SK-N-SH treated with all-trans-retinoic acid at 6 μM for 48 hours (cell line): ENCODE measurements around the gene KRT31.

ENCODE experiments used
- ATAC-seq: fragments of 200-7000 bp; cut with Tn5 transposase; 3 replicates; pipeline ENCODE4 v1.9.1; 2020; ENCODE audit warnings: mild to moderate bottlenecking, moderate library complexity
- ARNTL ChIP-seq: fragments of 450-650 bp; formaldehyde crosslinking; IDR thresholded peaks from 2 replicates; pipeline ENCODE4 v1.5.0; 2020; ENCODE audit warnings: low read depth, mild to moderate bottlenecking, moderate library complexity, borderline replicate concordance
- CSDC2 ChIP-seq: fragments of 250-450 bp; sonication (Bioruptor Pico); IDR thresholded peaks from 2 replicates; pipeline ENCODE4 v1.5.0; 2020; ENCODE audit warnings: mild to moderate bottlenecking, moderate library complexity
- ESRRG ChIP-seq: fragments of 250-450 bp; sonication (Bioruptor Pico); IDR thresholded peaks from 2 replicates; pipeline ENCODE4 v1.6.1; 2021; ENCODE audit warnings: mild to moderate bottlenecking
- ISL1 ChIP-seq: fragments of 250-450 bp; sonication (Bioruptor Pico); IDR thresholded peaks from 2 replicates; pipeline ENCODE4 v2.1.2; 2022; ENCODE audit warnings: mild to moderate bottlenecking, moderate library complexity
- OSR1 ChIP-seq: fragments of 250-450 bp; sonication (Bioruptor Pico); IDR thresholded peaks from 2 replicates; pipeline ENCODE4 v1.8.0; 2022; ENCODE audit warnings: moderate library complexity, mild to moderate bottlenecking, inconsistent platforms
- PPARA ChIP-seq: fragments of 250-450 bp; sonication (Bioruptor Pico); IDR thresholded peaks from 2 replicates; pipeline ENCODE4 v1.5.0; 2020; ENCODE audit warnings: mild to moderate bottlenecking, borderline replicate concordance
- RARB ChIP-seq: fragments of 250-450 bp; sonication (Bioruptor Pico); IDR thresholded peaks from 2 replicates; pipeline ENCODE4 v1.8.0; 2021; ENCODE audit warnings: mild to moderate bottlenecking, moderate library complexity
- SNAI2 ChIP-seq: fragments of 250-450 bp; sonication (Bioruptor Pico); IDR thresholded peaks from 2 replicates; pipeline ENCODE4 v1.5.0; 2020; ENCODE audit warnings: mild to moderate bottlenecking, moderate library complexity
- ZC3H10 ChIP-seq: fragments of 250-450 bp; sonication (Bioruptor Pico); IDR thresholded peaks from 2 replicates; pipeline ENCODE4 v1.5.1; 2021; ENCODE audit warnings: mild to moderate bottlenecking, moderate library complexity
- ZFP3 ChIP-seq: fragments of 250-450 bp; sonication (Bioruptor Pico); IDR thresholded peaks from 2 replicates; pipeline ENCODE4 v1.5.0; 2020; ENCODE audit warnings: mild to moderate bottlenecking, moderate library complexity
- ZFP30 ChIP-seq: fragments of 450-650 bp; formaldehyde crosslinking; IDR thresholded peaks from 2 replicates; pipeline ENCODE4 v1.5.0; 2022; ENCODE audit warnings: mild to moderate bottlenecking, moderate library complexity
- ZNF565 ChIP-seq: fragments of 450-650 bp; formaldehyde crosslinking; conservative IDR thresholded peaks from 2 replicates; pipeline ENCODE4 v1.5.0; 2020; ENCODE audit warnings: low read depth, mild to moderate bottlenecking, moderate library complexity
- ZNF70 ChIP-seq: fragments of 450-650 bp; formaldehyde crosslinking; IDR thresholded peaks from 2 replicates; pipeline ENCODE4 v1.5.0; 2020; ENCODE audit warnings: mild to moderate bottlenecking, moderate library complexity
- ZNF8 ChIP-seq: fragments of 450-650 bp; formaldehyde crosslinking; IDR thresholded peaks from 2 replicates; pipeline ENCODE4 v1.5.0; 2020; ENCODE audit warnings: mild to moderate bottlenecking, moderate library complexity
- TF ChIP-seq, protein P1 (sequence below): fragments of 250-450 bp; sonication (Bioruptor Pico); IDR thresholded peaks from 2 replicates; pipeline ENCODE4 v1.8.0; 2020; ENCODE audit warnings: mild to moderate bottlenecking, moderate library complexity, borderline replicate concordance
- TF ChIP-seq, protein P2 (sequence below): fragments of 250-450 bp; sonication (Bioruptor Pico); IDR thresholded peaks from 2 replicates; pipeline ENCODE4 v1.5.1; 2021; ENCODE audit warnings: mild to moderate bottlenecking, moderate library complexity
- TF ChIP-seq, protein P3 (sequence below): fragments of 250-450 bp; sonication (Bioruptor Pico); IDR thresholded peaks from 2 replicates; pipeline ENCODE4 v1.5.0; 2020; ENCODE audit warnings: mild to moderate bottlenecking, moderate library complexity
- TF ChIP-seq, protein P4 (sequence below): fragments of 250-450 bp; sonication (Bioruptor Pico); IDR thresholded peaks from 2 replicates; pipeline ENCODE4 v1.8.0; 2021; ENCODE audit warnings: low read depth, mild to moderate bottlenecking, moderate library complexity, borderline replicate concordance
- TF ChIP-seq, protein P5 (sequence below): fragments of 250-450 bp; sonication (Bioruptor Pico); IDR thresholded peaks from 2 replicates; pipeline ENCODE4 v1.5.1; 2020; ENCODE audit warnings: low read depth, mild to moderate bottlenecking, moderate library complexity

KRT31 gene

DNA sequence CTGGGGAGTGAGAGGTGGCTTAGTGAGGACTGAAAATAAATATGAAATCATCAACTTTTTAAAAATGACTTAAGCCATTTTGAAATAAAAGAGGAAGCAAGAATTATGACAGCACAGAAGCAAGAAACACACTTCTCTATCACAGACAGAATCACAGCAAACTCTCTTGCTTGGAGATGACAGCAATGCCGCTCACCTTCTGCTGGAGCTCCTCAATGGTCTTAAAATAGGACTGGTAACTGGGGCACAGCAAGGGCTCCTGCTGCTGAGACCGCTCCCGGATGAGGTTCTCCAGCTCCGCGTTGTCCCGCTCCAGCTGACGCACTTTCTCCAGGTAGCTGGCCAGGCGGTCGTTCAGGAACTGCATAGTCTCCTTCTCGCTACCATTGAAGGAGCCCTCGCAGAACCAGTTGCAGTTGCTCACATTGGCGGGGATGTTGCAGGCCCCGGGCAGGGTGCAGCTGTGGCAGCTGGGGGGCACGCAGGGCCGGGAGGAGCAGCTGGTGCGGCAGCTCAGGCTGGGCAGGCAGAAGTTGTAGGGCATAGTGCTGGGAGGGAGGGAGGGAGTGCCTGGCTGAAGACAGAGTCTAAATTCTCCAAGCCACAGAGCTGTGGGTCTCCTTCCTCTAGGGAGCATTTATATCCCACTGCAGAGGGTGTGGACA lies at the start of gene KRT31:
Gene KRT31, minus strand, starts transcription at position 613 of the 665 bp plus-strand sequence. Its CDS starts 69 bp downstream, at position 544.
- no peak for ATAC-seq
- TF ChIP-seq ESRRG (CRISPR knock-in tag): no peak

DNA sequence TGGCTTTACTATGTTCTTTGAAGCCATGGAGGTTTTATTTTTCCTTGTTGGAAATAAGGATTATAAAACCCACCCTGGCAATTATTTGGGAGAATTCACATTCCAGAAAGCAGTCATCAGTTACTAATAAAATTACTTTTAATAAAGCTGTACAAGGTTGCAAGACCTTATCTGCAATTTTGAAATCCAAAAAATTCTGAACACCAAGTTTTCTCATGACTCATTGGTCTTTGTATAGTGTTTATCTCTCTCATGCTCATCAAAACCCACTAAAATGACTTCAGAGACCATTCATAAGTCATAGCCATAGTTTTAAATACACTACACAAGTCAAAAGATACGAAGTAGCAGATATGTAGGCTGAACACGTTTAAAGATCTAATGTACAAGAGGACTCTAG lies 49.4 kb upstream of the KRT31 start:
- ATAC-seq: no peak
- TF ChIP-seq PPARA (CRISPR knock-in tag) (no peak), ARNTL (CRISPR knock-in tag) (no peak), ZNF565 (no peak), SNAI2 (CRISPR knock-in tag) (no peak), ISL1 (CRISPR knock-in tag) (no peak), ESRRG (CRISPR knock-in tag) (no peak), ZFP30 (CRISPR knock-in tag) (no peak)
- TF ChIP-seq, protein P1, sequence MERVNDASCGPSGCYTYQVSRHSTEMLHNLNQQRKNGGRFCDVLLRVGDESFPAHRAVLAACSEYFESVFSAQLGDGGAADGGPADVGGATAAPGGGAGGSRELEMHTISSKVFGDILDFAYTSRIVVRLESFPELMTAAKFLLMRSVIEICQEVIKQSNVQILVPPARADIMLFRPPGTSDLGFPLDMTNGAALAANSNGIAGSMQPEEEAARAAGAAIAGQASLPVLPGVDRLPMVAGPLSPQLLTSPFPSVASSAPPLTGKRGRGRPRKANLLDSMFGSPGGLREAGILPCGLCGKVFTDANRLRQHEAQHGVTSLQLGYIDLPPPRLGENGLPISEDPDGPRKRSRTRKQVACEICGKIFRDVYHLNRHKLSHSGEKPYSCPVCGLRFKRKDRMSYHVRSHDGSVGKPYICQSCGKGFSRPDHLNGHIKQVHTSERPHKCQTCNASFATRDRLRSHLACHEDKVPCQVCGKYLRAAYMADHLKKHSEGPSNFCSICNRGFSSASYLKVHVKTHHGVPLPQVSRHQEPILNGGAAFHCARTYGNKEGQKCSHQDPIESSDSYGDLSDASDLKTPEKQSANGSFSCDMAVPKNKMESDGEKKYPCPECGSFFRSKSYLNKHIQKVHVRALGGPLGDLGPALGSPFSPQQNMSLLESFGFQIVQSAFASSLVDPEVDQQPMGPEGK (CRISPR knock-in tag): no peak
- TF ChIP-seq, protein P2, sequence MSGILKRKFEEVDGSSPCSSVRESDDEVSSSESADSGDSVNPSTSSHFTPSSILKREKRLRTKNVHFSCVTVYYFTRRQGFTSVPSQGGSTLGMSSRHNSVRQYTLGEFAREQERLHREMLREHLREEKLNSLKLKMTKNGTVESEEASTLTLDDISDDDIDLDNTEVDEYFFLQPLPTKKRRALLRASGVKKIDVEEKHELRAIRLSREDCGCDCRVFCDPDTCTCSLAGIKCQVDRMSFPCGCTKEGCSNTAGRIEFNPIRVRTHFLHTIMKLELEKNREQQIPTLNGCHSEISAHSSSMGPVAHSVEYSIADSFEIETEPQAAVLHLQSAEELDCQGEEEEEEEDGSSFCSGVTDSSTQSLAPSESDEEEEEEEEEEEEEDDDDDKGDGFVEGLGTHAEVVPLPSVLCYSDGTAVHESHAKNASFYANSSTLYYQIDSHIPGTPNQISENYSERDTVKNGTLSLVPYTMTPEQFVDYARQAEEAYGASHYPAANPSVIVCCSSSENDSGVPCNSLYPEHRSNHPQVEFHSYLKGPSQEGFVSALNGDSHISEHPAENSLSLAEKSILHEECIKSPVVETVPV (CRISPR knock-in tag): no peak

DNA sequence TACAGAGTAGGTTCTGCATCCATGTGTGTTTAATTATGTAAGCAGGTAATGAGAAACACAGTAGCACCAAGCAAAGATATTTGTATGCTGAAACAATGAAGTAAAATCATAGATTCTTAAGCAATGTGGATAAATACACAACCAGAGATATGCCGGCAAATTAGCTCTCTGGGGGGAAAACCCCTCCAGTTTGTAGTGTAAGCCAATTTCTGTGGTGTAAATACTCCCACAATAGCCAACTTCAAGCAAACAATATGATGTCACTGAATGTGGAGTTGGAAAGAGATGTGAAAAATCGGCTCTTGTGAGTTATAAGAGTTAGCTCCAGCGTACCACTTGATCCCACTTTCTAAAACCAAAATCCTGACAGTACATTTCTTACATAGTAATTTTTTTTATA lies 47.2 kb upstream of the KRT31 start:
- ATAC-seq: no peak
- TF ChIP-seq, protein P3, sequence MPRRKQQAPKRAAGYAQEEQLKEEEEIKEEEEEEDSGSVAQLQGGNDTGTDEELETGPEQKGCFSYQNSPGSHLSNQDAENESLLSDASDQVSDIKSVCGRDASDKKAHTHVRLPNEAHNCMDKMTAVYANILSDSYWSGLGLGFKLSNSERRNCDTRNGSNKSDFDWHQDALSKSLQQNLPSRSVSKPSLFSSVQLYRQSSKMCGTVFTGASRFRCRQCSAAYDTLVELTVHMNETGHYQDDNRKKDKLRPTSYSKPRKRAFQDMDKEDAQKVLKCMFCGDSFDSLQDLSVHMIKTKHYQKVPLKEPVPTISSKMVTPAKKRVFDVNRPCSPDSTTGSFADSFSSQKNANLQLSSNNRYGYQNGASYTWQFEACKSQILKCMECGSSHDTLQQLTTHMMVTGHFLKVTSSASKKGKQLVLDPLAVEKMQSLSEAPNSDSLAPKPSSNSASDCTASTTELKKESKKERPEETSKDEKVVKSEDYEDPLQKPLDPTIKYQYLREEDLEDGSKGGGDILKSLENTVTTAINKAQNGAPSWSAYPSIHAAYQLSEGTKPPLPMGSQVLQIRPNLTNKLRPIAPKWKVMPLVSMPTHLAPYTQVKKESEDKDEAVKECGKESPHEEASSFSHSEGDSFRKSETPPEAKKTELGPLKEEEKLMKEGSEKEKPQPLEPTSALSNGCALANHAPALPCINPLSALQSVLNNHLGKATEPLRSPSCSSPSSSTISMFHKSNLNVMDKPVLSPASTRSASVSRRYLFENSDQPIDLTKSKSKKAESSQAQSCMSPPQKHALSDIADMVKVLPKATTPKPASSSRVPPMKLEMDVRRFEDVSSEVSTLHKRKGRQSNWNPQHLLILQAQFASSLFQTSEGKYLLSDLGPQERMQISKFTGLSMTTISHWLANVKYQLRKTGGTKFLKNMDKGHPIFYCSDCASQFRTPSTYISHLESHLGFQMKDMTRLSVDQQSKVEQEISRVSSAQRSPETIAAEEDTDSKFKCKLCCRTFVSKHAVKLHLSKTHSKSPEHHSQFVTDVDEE (CRISPR knock-in tag): no peak
- TF ChIP-seq ZNF70 (no peak), ZFP3 (CRISPR knock-in tag) (no peak), OSR1 (no peak), PPARA (CRISPR knock-in tag) (no peak), ISL1 (CRISPR knock-in tag) (no peak), ZNF565 (no peak)
- TF ChIP-seq, protein P1 (CRISPR knock-in tag): no peak

DNA sequence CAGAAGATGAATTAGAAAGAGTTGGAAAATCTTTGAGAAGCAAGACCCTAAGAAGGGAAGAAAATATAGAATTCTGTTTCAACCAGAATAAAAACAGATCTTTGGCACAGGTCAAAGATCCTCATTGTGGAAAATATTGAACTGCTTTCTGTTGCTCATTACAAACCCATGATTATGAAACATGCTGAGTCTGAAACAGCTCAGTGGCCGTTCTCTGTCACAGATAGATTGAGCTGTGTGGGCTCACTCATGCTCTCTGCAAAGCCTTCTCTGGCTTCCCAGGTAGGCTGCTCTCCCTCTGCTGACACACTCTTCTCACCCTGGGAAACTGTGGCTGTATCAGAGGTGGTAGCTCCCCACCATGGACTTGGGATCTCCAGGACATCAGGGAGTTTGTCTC lies 46.8 kb upstream of the KRT31 start:
- ATAC-seq: no peak
- no peak for TF ChIP-seq PPARA (CRISPR knock-in tag)
- TF ChIP-seq ZC3H10 (CRISPR knock-in tag): no peak
- TF ChIP-seq ZNF565: no peak
- TF ChIP-seq, protein P4, sequence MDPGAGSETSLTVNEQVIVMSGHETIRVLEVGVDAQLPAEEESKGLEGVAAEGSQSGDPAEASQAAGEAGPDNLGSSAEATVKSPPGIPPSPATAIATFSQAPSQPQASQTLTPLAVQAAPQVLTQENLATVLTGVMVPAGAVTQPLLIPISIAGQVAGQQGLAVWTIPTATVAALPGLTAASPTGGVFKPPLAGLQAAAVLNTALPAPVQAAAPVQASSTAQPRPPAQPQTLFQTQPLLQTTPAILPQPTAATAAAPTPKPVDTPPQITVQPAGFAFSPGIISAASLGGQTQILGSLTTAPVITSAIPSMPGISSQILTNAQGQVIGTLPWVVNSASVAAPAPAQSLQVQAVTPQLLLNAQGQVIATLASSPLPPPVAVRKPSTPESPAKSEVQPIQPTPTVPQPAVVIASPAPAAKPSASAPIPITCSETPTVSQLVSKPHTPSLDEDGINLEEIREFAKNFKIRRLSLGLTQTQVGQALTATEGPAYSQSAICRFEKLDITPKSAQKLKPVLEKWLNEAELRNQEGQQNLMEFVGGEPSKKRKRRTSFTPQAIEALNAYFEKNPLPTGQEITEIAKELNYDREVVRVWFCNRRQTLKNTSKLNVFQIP: no peak
- TF ChIP-seq ARNTL (CRISPR knock-in tag): no peak

DNA sequence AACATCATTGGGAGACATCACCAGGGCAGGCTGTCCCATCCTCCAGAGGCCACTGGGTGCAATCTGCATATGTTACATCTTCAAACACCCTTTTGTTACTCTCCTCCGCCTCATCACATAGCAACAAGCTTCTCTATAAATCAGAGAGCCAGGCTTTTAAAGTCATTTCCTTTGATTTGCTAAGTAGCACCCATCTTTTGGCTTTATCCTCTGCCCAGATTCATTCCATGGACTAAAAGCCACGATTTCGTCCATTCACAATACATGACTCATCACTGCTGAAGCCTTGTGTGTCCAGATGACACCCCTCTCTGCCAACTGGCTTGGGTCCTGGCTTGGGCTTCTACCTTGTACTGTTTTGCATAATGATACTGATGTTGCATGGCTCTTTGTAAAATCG lies 45.3 kb upstream of the KRT31 start:
- ATAC-seq: no peak
- TF ChIP-seq, protein P2 (CRISPR knock-in tag): no peak
- TF ChIP-seq PPARA (CRISPR knock-in tag) (no peak), ESRRG (CRISPR knock-in tag) (no peak), ISL1 (CRISPR knock-in tag) (no peak), ZFP3 (CRISPR knock-in tag) (no peak), ZNF70 (no peak), RARB (CRISPR knock-in tag) (no peak), CSDC2 (no peak), ZNF8 (CRISPR knock-in tag) (no peak)
- TF ChIP-seq, protein P5, sequence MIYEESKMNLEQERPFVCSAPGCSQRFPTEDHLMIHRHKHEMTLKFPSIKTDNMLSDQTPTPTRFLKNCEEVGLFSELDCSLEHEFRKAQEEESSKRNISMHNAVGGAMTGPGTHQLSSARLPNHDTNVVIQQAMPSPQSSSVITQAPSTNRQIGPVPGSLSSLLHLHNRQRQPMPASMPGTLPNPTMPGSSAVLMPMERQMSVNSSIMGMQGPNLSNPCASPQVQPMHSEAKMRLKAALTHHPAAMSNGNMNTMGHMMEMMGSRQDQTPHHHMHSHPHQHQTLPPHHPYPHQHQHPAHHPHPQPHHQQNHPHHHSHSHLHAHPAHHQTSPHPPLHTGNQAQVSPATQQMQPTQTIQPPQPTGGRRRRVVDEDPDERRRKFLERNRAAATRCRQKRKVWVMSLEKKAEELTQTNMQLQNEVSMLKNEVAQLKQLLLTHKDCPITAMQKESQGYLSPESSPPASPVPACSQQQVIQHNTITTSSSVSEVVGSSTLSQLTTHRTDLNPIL (CRISPR knock-in tag): no peak
